A549 (cell line): Measurements from ENCODE around the gene IQCN.

Experiments used
- CHD4 ChIP-seq: fragments of 200-600 bp; sonication (generic); IDR thresholded peaks from 2 replicates; pipeline ENCODE4 v1.6.1; 2016; ENCODE audit warnings: antibody characterized with exemption, mild to moderate bottlenecking, borderline replicate concordance
- EP300 ChIP-seq, 2 experiments: fragments of >200 bp; sonication (Bioruptor Twin); formaldehyde crosslinking; IDR thresholded peaks; 2 replicates in 1 of 2; 3 replicates in 1 of 2; pipeline ENCODE4 v1.6.1; 2016 to 2017
- HDAC2 ChIP-seq: fragments of 200-600 bp; sonication (generic); IDR thresholded peaks from 2 replicates; pipeline ENCODE4 v1.6.1; 2016
- JUN ChIP-seq, 2 experiments: fragments of >200 bp; sonication (Bioruptor Twin); formaldehyde crosslinking; IDR thresholded peaks; 2 replicates in 1 of 2; 3 replicates in 1 of 2; pipeline ENCODE4 v1.6.1; 2016 to 2017
- MAZ ChIP-seq: fragments of 150-350 bp; IDR thresholded peaks from 2 replicates; pipeline ENCODE4 v1.6.1; 2014; ENCODE audit warnings: antibody characterized with exemption, low read depth, low read length, borderline replicate concordance
- PHF8 ChIP-seq: fragments of 200-600 bp; sonication (generic); IDR thresholded peaks from 2 replicates; pipeline ENCODE4 v1.6.1; 2016; ENCODE audit warnings: low read depth, mild to moderate bottlenecking, antibody characterized with exemption, moderate library complexity, borderline replicate concordance
- POLR2A ChIP-seq: IDR thresholded peaks from 2 replicates; pipeline ENCODE4 v1.6.1; 2012; ENCODE audit warnings: mild to moderate bottlenecking, low read length
- POLR2AphosphoS2 ChIP-seq: conservative IDR thresholded peaks from 2 replicates; pipeline ENCODE4 v1.6.1; 2012; ENCODE audit warnings: low read length, improper control_type of control experiment, inconsistent platforms
- TF ChIP-seq, protein P1 (sequence below): fragments of >200 bp; sonication (Bioruptor Twin); formaldehyde crosslinking; IDR thresholded peaks from 3 replicates; pipeline ENCODE4 v1.5.1; 2016
- TF ChIP-seq, protein P2 (sequence below): IDR thresholded peaks from 2 replicates; pipeline ENCODE4 v1.6.1; 2012
- TF ChIP-seq, protein P3 (sequence below): IDR thresholded peaks from 2 replicates; pipeline ENCODE4 v1.6.1; 2012; ENCODE audit warnings: low read depth, borderline replicate concordance

DNA sequence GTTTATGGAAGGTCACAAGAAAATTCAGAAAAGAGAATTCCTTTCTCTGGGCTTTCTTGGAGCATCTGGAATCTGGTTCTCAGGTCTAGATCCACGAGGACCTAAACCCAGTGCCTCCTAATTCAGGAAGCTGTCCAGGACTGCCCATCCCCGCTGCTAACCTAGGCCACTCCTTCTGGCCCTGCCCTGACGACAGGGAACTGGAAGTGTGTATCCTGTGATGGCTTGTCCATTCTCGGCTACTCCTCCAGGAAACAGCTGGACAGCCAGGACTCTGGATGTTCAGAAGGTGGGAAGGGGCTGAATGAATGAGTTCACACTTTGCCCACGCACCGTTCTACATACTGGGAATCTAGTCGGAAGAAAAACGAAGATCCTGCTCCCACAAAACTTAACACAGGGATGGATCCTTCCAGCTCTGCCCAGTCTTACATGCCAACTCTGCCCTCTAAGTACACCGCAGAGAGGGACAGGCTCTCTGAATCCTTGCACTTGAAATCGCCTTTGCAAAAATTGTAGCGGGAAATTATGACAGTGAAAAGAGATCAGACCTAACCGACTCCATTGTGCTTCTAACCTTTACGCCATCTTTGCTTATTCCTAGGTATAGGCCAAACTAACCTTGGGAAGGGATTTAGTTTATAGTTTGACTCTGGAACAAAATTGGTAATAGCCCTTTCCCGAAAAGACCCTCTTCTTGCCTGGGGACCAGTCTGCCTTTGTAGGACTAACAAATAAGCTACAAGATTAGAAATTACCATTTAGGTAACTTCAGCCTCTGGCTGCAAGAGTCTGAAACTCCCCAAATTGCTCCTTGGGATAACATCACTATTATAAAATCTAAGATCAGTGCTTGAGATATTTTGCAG, 46.8 kb upstream of the IQCN start:
- TF ChIP-seq JUN (IDR thresholded peaks at IDR 0.05) (no peak), POLR2AphosphoS2 (no peak), CHD4 (no peak), PHF8 (no peak), MAZ (no peak), POLR2A (no peak), HDAC2 (no peak), EP300 (IDR thresholded peaks at IDR 0.05) (no peak)
- TF ChIP-seq, protein P1, sequence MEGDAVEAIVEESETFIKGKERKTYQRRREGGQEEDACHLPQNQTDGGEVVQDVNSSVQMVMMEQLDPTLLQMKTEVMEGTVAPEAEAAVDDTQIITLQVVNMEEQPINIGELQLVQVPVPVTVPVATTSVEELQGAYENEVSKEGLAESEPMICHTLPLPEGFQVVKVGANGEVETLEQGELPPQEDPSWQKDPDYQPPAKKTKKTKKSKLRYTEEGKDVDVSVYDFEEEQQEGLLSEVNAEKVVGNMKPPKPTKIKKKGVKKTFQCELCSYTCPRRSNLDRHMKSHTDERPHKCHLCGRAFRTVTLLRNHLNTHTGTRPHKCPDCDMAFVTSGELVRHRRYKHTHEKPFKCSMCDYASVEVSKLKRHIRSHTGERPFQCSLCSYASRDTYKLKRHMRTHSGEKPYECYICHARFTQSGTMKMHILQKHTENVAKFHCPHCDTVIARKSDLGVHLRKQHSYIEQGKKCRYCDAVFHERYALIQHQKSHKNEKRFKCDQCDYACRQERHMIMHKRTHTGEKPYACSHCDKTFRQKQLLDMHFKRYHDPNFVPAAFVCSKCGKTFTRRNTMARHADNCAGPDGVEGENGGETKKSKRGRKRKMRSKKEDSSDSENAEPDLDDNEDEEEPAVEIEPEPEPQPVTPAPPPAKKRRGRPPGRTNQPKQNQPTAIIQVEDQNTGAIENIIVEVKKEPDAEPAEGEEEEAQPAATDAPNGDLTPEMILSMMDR = no peak
- TF ChIP-seq, protein P2, sequence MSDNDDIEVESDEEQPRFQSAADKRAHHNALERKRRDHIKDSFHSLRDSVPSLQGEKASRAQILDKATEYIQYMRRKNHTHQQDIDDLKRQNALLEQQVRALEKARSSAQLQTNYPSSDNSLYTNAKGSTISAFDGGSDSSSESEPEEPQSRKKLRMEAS = no peak
- TF ChIP-seq, protein P3, sequence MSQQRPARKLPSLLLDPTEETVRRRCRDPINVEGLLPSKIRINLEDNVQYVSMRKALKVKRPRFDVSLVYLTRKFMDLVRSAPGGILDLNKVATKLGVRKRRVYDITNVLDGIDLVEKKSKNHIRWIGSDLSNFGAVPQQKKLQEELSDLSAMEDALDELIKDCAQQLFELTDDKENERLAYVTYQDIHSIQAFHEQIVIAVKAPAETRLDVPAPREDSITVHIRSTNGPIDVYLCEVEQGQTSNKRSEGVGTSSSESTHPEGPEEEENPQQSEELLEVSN = no peak
